KOPT-K1 (cell line): ENCODE data around the gene ANO1.
"Not testable (repeated sequence)": the region's sequence is repeated elsewhere in the genome, so short reads cannot be mapped to it uniquely, and the experiment has no call there.

ENCODE experiments used
- H3K27ac ChIP-seq: fragments of 200-600 bp; sonication (generic); 2 replicates; pipeline ENCODE4 v1.5.1; 2016; ENCODE audit warnings: antibody characterized with exemption, mild to moderate bottlenecking, low read depth, low read length; ENCODE audit not compliant: poor library complexity, severe bottlenecking
- H3K36me3 ChIP-seq: fragments of 200-600 bp; sonication (generic); 2 replicates; pipeline ENCODE4 v1.5.1; 2017; ENCODE audit warnings: antibody characterized with exemption, mild to moderate bottlenecking, low read length, moderate library complexity; ENCODE audit not compliant: insufficient read depth
- H3K9me3 ChIP-seq: fragments of 200-600 bp; sonication (generic); 2 replicates; pipeline ENCODE4 v1.5.1; 2017; ENCODE audit warnings: antibody characterized with exemption, low read length, mild to moderate bottlenecking; ENCODE audit not compliant: insufficient read depth, poor library complexity, severe bottlenecking

The ANO1 gene

GRCh38 chr11:70078095-70078780 lies at the start of gene ANO1:
Gene ANO1 (plus strand): TSS chr11:70078317. CDS start chr11:70078607, 290 bp downstream.
- Histone ChIP-seq H3K36me3 (no peaks in the 10 kb centered on the region), H3K9me3 (no peaks in the 10 kb centered on the region), H3K27ac (no peak within 1 kb of the TSS)

- Histone ChIP-seq H3K9me3 (no peaks in the 10 kb centered on the region), H3K36me3 (no peaks in the 10 kb centered on the region), H3K27ac (no peak overlapping the region)
Measured at GRCh38 chr11:70029115-70029860, 48.8 kb upstream of the ANO1 start.

GRCh38 chr11:70029861-70030380 lies 48.2 kb upstream of the ANO1 start:
- H3K9me3 ChIP-seq: no peaks in the 10 kb centered on the region
- H3K36me3 ChIP-seq: no peaks in the 10 kb centered on the region
- no peak overlapping the region for H3K27ac ChIP-seq

GRCh38 chr11:70030412-70030811 lies 47.7 kb upstream of the ANO1 start:
- Histone ChIP-seq H3K27ac (no peak overlapping the region), H3K36me3 (no peaks in the 10 kb centered on the region), H3K9me3 (no peaks in the 10 kb centered on the region)

GRCh38 chr11:70031631-70032469 lies 46.3 kb upstream of the ANO1 start:
- Histone ChIP-seq H3K9me3 (no peaks in the 10 kb centered on the region), H3K36me3 (no peaks in the 10 kb centered on the region), H3K27ac (no peak overlapping the region)

GRCh38 chr11:70032470-70032795 lies 45.7 kb upstream of the ANO1 start:
- Histone ChIP-seq H3K36me3 (no peaks in the 10 kb centered on the region), H3K9me3 (no peaks in the 10 kb centered on the region), H3K27ac (no peak overlapping the region)

GRCh38 chr11:70032943-70033710 lies 45.0 kb upstream of the ANO1 start:
- peaks cover 5% of the 10 kb centered on the region for H3K9me3 ChIP-seq
- no peak overlapping the region for H3K27ac ChIP-seq
- no peaks in the 10 kb centered on the region for H3K36me3 ChIP-seq

GRCh38 chr11:70033711-70034070 lies 44.4 kb upstream of the ANO1 start:
- Histone ChIP-seq H3K9me3 (peaks cover 11% of the 10 kb centered on the region), H3K27ac (no peak overlapping the region), H3K36me3 (no peaks in the 10 kb centered on the region)

GRCh38 chr11:70034740-70035365 lies 43.3 kb upstream of the ANO1 start:
- peaks cover 12% of the 10 kb centered on the region for H3K9me3 ChIP-seq
- H3K27ac ChIP-seq: no peak overlapping the region
- H3K36me3 ChIP-seq: no peaks in the 10 kb centered on the region

- H3K36me3 ChIP-seq, H3K27ac ChIP-seq: not testable (repeated sequence)
- H3K9me3 ChIP-seq: peaks cover 12% of the 10 kb centered on the region
Measured at GRCh38 chr11:70035665-70036064, 42.5 kb upstream of the ANO1 start.

- Histone ChIP-seq H3K9me3 (peaks cover 27% of the 10 kb centered on the region), H3K27ac (no peak overlapping the region), H3K36me3 (no peaks in the 10 kb centered on the region)
Measured at GRCh38 chr11:70036971-70037882, 40.9 kb upstream of the ANO1 start.

- Histone ChIP-seq H3K9me3 (peaks cover 37% of the 10 kb centered on the region), H3K36me3 (no peaks in the 10 kb centered on the region), H3K27ac (no peak overlapping the region)
Measured at GRCh38 chr11:70038034-70038834, 39.9 kb upstream of the ANO1 start.

GRCh38 chr11:70040452-70040851 lies 37.7 kb upstream of the ANO1 start:
- no peak overlapping the region for H3K27ac ChIP-seq
- H3K36me3 ChIP-seq: no peaks in the 10 kb centered on the region
- peaks cover 53% of the 10 kb centered on the region for H3K9me3 ChIP-seq
